HTR-8/SVneo (cell line): Measurements from ENCODE around the gene PSMD14.

Experiments
- DNase-seq: peaks from one replicate; pipeline ENCODE4 v3.0.0; 2011; ENCODE audit warnings: low spot score, mixed read lengths; ENCODE audit not compliant: insufficient read length
- FAIRE-seq: peaks from 2 replicates; lab custom pipeline; 2011; peaks lifted over from hg19 to GRCh38; lab: Jason Lieb, UNC

Gene PSMD14

GRCh38 chr2:161374446-161374845, 66.2 kb downstream of the PSMD14 start:
- DNase-seq (no peak), FAIRE-seq (no peak)

- DNase-seq (no peak), FAIRE-seq (no peak)
Measured at GRCh38 chr2:161379740-161380139, 71.5 kb downstream of the PSMD14 start.

GRCh38 chr2:161381546-161381945, 73.3 kb downstream of the PSMD14 start:
- DNase-seq: no peak
- no peak for FAIRE-seq

- FAIRE-seq (no peak), DNase-seq (no peak)
Measured at GRCh38 chr2:161382747-161383146, 74.5 kb downstream of the PSMD14 start.

GRCh38 chr2:161384864-161385263, 76.6 kb downstream of the PSMD14 start:
- DNase-seq: no peak
- FAIRE-seq: no peak

- FAIRE-seq: no peak
- DNase-seq: no peak
Measured at GRCh38 chr2:161386228-161386824, 78.1 kb downstream of the PSMD14 start.

GRCh38 chr2:161388146-161388779, 80.0 kb downstream of the PSMD14 start:
- FAIRE-seq (no peak), DNase-seq (no peak)

- FAIRE-seq (no peak), DNase-seq (no peak)
Measured at GRCh38 chr2:161391737-161392506, 83.7 kb downstream of the PSMD14 start.

GRCh38 chr2:161400076-161400475, 91.9 kb downstream of the PSMD14 start:
- no peak for DNase-seq
- no peak for FAIRE-seq

- FAIRE-seq (no peak), DNase-seq (no peak)
Measured at GRCh38 chr2:161402297-161402696, 94.1 kb downstream of the PSMD14 start.

- DNase-seq (no peak), FAIRE-seq (no peak)
Measured at GRCh38 chr2:161406316-161406715, 98.1 kb downstream of the PSMD14 start.

- DNase-seq (no peak), FAIRE-seq (no peak)
Measured at GRCh38 chr2:161407597-161407996, 99.4 kb downstream of the PSMD14 start.

- no peak for DNase-seq
- FAIRE-seq: no peak
Measured at GRCh38 chr2:161409308-161409907, 101.2 kb downstream of the PSMD14 start.

GRCh38 chr2:161412346-161412745, 104.1 kb downstream of the PSMD14 start:
- DNase-seq (no peak), FAIRE-seq (no peak)

GRCh38 chr2:161414042-161415033, 106.1 kb downstream of the PSMD14 start:
- no peak for DNase-seq
- no peak for FAIRE-seq

- FAIRE-seq: no peak
- no peak for DNase-seq
Measured at GRCh38 chr2:161415034-161415986, 107.1 kb downstream of the PSMD14 start.

GRCh38 chr2:161415987-161416707, 107.9 kb downstream of the PSMD14 start, which contains the start of gene TBR1:
Gene TBR1, plus strand, starts transcription at chr2:161416297. Its CDS starts 114 bp downstream, at chr2:161416411.
- DNase-seq (no peak), FAIRE-seq (no peak)
